ENCODE measurements around the gene ARHGAP22. TPM values are rescaled to one million over a fixed set of nuclear protein-coding genes. Genes with fewer than 3 reads are reported as not detected.

ARHGAP22 gene
- total and polyA plus RNA-seq, 11 donors, result 1.1 to 9.5 (median 2.8) TPM

DNA sequence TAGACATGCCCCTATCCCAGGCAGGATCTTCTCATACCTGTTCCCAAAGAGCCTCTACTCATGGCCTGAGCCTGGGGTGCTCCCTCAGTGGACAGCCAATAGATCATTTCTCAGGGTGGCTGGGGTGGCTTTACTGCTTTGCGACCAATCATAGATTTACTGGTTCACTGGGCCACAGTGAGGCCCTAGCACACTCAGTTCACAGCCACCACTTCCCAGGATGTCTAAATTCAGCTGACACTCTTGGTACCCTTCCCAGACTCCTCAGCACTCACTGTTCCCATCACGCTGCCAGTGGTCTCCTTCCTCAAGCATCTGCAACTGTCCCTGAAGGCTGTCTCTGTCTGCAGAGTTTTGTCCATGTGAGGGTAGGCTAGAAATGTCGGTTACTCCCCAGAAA is 50.6 kb downstream of the ARHGAP22 start:
- TF ChIP-seq POLR2A (IDR thresholded peaks at IDR 0.05), result no peak
- TF ChIP-seq, protein P1, sequence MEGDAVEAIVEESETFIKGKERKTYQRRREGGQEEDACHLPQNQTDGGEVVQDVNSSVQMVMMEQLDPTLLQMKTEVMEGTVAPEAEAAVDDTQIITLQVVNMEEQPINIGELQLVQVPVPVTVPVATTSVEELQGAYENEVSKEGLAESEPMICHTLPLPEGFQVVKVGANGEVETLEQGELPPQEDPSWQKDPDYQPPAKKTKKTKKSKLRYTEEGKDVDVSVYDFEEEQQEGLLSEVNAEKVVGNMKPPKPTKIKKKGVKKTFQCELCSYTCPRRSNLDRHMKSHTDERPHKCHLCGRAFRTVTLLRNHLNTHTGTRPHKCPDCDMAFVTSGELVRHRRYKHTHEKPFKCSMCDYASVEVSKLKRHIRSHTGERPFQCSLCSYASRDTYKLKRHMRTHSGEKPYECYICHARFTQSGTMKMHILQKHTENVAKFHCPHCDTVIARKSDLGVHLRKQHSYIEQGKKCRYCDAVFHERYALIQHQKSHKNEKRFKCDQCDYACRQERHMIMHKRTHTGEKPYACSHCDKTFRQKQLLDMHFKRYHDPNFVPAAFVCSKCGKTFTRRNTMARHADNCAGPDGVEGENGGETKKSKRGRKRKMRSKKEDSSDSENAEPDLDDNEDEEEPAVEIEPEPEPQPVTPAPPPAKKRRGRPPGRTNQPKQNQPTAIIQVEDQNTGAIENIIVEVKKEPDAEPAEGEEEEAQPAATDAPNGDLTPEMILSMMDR (IDR thresholded peaks at IDR 0.05), result no peak
- Histone ChIP-seq H3K27me3 (no peaks in the 10 kb centered on the region), H3K27ac (peak overlapping the region in 1 of 12 donors; percentile 29), H3K36me3 (peaks cover 0 to 18% (median 0%) of the 10 kb centered on the region in 9 donors), H3K4me1 (peaks cover 0 to 24% (median 10%) of the 10 kb centered on the region in 12 donors), H3K9me3 (no peaks in the 10 kb centered on the region), H3K4me3 (no peak overlapping the region)
- WGBS, 4 donors, result 69 to 82% (median 76%) methylated on average over 3 of the region's 3 CpGs
- peak in 3 of 4 donors; percentile 19 to 39 (median 29) for ATAC-seq
- no peak for DNase-seq
- intact Hi-C loops (cut with DNase I), result loop anchor here in 7 of 10 donors (2.0 to 10.0 kb wide), 7 partner anchors 53 to 958 kb away; partner anchors contain the start of gene ARHGAP22 (in 5 of the 7)

DNA sequence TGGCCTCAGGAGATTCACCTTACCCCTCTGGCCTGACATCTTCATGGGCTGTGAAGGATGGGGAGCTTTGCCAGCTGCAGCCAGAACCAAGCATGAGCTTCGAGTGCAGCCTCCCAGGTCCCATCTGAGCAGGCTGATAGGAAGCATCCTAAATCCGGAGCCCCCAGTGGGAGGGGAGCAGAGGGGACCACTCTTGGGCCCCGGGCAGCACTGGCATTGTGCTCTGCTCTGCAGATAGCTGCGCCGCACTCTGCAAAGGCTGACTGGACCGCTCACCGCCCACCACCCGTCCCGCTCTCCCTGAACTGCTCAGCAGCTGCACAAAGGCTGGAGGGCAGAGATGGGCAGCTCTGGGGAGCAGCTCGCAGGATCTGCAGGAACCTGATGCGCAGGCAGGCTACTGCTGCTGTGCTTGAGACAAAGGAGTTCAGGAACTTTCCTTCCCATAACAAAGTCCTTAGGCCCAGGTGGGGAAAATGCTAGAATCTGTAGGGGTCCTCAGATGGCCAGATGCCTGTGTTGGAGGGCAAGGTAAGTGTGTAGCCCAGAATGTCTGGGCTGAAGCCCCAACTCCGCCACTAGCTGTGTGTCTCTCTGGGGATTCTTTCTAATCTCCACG is 51.8 kb downstream of the ARHGAP22 start:
- no peaks in the 10 kb centered on the region for H3K27me3 ChIP-seq
- TF ChIP-seq, protein P1 (IDR thresholded peaks at IDR 0.05), result no peak
- TF ChIP-seq POLR2A (IDR thresholded peaks at IDR 0.05), result no peak
- H3K27ac ChIP-seq, result no peak overlapping the region
- ATAC-seq, result peak in 1 of 4 donors; percentile 31
- H3K4me3 ChIP-seq, result no peak overlapping the region
- intact Hi-C loops (cut with DNase I), result loop anchor here (1.0 to 10.0 kb wide), 9 partner anchors 54 to 959 kb away; partner anchors contain the start of gene ARHGAP22 (in 5 of the 10)
- no peak for DNase-seq
- peaks cover 0 to 18% (median 0%) of the 10 kb centered on the region in 9 donors for H3K36me3 ChIP-seq
- WGBS, 4 donors, result 88 to 90% (median 89%) methylated on average over 10 to 13 of the region's 13 CpGs
- no peaks in the 10 kb centered on the region for H3K9me3 ChIP-seq
- H3K4me1 ChIP-seq, result peaks cover 0 to 24% (median 10%) of the 10 kb centered on the region in 12 donors

DNA sequence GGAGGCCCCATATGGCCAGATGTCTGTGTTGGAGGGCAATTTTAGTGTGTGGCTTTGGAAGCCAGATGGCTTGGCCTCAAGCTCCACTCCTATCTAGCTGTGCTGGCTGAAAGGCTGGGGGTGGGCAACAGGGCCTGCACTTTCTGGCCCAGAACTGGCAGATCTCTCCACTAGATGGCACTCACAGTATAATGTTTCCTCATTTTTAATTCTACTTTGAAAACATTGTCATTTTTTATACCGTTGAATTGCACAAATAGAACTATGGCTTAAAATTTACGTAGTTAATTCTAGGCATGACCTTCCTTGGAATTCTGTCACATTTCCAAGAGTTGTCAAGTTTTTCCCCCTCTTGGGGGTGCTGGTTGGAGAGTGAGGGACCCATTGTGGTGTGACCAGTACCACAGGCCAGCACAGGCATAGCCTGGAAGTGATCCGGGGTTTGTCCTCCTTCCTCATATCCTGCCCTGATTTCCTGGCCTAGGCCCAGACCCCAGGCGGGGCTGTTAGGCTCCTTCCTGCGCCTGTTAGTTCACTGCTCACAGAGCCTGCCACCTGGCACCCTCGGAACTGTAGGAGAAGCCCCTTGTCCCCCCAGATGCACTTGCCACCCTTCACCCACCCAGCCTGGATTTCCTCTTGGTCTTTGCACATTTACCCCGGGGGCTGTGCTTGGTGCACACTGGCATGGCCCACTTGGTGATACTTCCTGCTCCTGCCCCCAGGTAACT is 52.8 kb downstream of the ARHGAP22 start:
- intact Hi-C loops (cut with DNase I), result loop anchor here (1.0 to 10.0 kb wide), 11 partner anchors 55 to 960 kb away; partner anchors contain the start of gene ARHGAP22 (in 5 of the 10)
- H3K4me1 ChIP-seq, result peaks cover 0 to 24% (median 10%) of the 10 kb centered on the region in 12 donors
- no peaks in the 10 kb centered on the region for H3K9me3 ChIP-seq
- WGBS, 4 donors, result 42 to 54% (median 47%) methylated on average over 7 of the region's 7 CpGs
- H3K27ac ChIP-seq, result no peak overlapping the region
- H3K36me3 ChIP-seq, result peaks cover 0 to 18% (median 0%) of the 10 kb centered on the region in 9 donors
- no peaks in the 10 kb centered on the region for H3K27me3 ChIP-seq
- no peak overlapping the region for H3K4me3 ChIP-seq
- TF ChIP-seq, protein P1 (IDR thresholded peaks at IDR 0.05), result peak; percentile 61 to 84 (median 72)
- no peak for TF ChIP-seq POLR2A (IDR thresholded peaks at IDR 0.05)
- ATAC-seq (peak; percentile 38 to 72 (median 60)), DNase-seq (peak in 4 of 5 donors; percentile 37 to 49 (median 43))

DNA sequence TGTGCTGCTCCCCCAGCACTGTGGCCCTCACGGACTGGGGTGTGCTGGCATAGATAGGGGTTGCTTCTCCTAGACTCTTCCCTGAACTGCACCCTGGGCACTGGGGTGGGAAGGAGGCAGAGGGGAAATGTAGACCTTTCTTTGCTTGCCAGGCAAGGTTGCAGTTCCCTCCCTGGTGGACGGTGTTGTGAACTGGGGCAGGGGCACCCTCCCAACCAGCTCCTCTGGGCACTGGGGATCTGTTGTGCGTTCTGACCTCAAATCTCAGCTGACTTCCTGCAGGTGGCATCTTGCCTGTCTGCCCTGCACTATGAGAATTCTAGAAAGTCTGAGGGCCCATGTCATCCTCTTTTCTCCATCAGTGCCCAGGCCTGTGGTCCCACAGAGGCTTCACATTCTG is 53.9 kb downstream of the ARHGAP22 start:
- Histone ChIP-seq H3K27ac (no peak overlapping the region), H3K9me3 (no peaks in the 10 kb centered on the region), H3K4me3 (no peak overlapping the region), H3K4me1 (peaks cover 0 to 24% (median 10%) of the 10 kb centered on the region in 12 donors), H3K27me3 (no peaks in the 10 kb centered on the region), H3K36me3 (peaks cover 0 to 18% (median 0%) of the 10 kb centered on the region in 9 donors)
- WGBS, 4 donors, result 73 to 93% (median 89%) methylated on average over 2 to 3 of the region's 3 CpGs
- intact Hi-C loops (cut with DNase I), result loop anchor here in 7 of 10 donors (1.0 to 10.0 kb wide), 10 partner anchors 56 to 961 kb away; partner anchors contain the start of gene ARHGAP22 (in 5 of the 7)
- DNase-seq (no peak), ATAC-seq (no peak)
- TF ChIP-seq POLR2A (IDR thresholded peaks at IDR 0.05), result no peak
- TF ChIP-seq, protein P1 (IDR thresholded peaks at IDR 0.05), result no peak

All from heart left ventricle (tissue), 16 donors.